ENCODE measurements around the gene IL1RAPL2. TPM values are rescaled to one million over a fixed set of nuclear protein-coding genes. Genes with fewer than 3 reads are reported as not detected.

IL1RAPL2 gene
- total and polyA plus RNA-seq, 2 of the 8 experiments (the other 6 are each of a cell fraction or from before 2014, with no cell fraction given) = 0.20 to 1.3 TPM

- no peak overlapping the region for H3K4me2 ChIP-seq (ENCODE audit: insufficient read depth in 1 of 2, low read depth in 2 of 2, low read length in 2 of 2)
- ChIA-PET POLR2A (ENCODE audit: partially characterized antibody) (no interaction called here), CTCF (ENCODE audit: partially characterized antibody) (no interaction called here)
- no peaks in the 10 kb centered on the region for H3K23me2 ChIP-seq (ENCODE audit: low read depth, low read length)
- no peak overlapping the region for H2BK15ac ChIP-seq (ENCODE audit: low read length)
- 71% methylated on average over 1 of the region's 2 CpGs; no CpG with 5 or more reads in 1 of the 2 experiments for WGBS, 2 experiments (ENCODE audit: extremely low coverage in 1 of 2, insufficient coverage in 1 of 2, insufficient read length in 1 of 2, insufficient replicate concordance in 2 of 2, low coverage in 1 of 2, low lambda C conversion rate in 2 of 2, missing lambda C conversion rate in 1 of 2)
- DNase-seq (ENCODE audit: low read depth in 1 of 2, low spot score in 2 of 2) = no peak
- H3K27me3 ChIP-seq (replicated peaks in 1 of 4; ENCODE audit: control insufficient read depth in 3 of 4, extremely low read depth in 1 of 4, insufficient read depth in 3 of 4, low read length in 3 of 4) = no peaks in the 10 kb centered on the region
- no peaks in the 10 kb centered on the region for H3K4me1 ChIP-seq (replicated peaks in 1 of 4; ENCODE audit: control insufficient read depth in 3 of 4, insufficient read depth in 4 of 4, low read length in 3 of 4)
- no peaks in the 10 kb centered on the region for H3K79me2 ChIP-seq (ENCODE audit: control insufficient read depth in 1 of 2, insufficient read depth in 2 of 2, low read length in 2 of 2)
- no peak overlapping the region for H3K18ac ChIP-seq (ENCODE audit: extremely low read depth, low read length)
- no peak overlapping the region for H4K91ac ChIP-seq (replicated peaks; ENCODE audit: insufficient read length, low read length)
- H2AK5ac ChIP-seq (ENCODE audit: low read depth, low read length) = no peak overlapping the region
- H2BK5ac ChIP-seq (ENCODE audit: low read depth, low read length) = no peak overlapping the region
- no peaks in the 10 kb centered on the region for H3K79me1 ChIP-seq (ENCODE audit: low read depth, low read length)
- H2BK20ac ChIP-seq (ENCODE audit: low read length) = no peak overlapping the region
- no peak overlapping the region for H3K56ac ChIP-seq (replicated peaks; ENCODE audit: insufficient read length, low read depth, low read length)
- no peak overlapping the region for H3K4ac ChIP-seq (replicated peaks; ENCODE audit: insufficient read length, low read depth, low read length)
- no peaks in the 10 kb centered on the region for H3K9me3 ChIP-seq (ENCODE audit: insufficient read depth in 2 of 2, low read depth in 1 of 2, low read length in 1 of 2)
- no peak for FAIRE-seq
- H4K5ac ChIP-seq (ENCODE audit: insufficient read length, low read depth, low read length) = no peak overlapping the region
- H3K27ac ChIP-seq (ENCODE audit: low read depth, low read length) = no peak overlapping the region
- no peak overlapping the region for H2BK120ac ChIP-seq (replicated peaks; ENCODE audit: low read depth, low read length)
- H3K36me3 ChIP-seq (ENCODE audit: control insufficient read depth in 2 of 4, insufficient read depth in 4 of 4, low read length in 3 of 4) = no peaks in the 10 kb centered on the region
- no peak overlapping the region for H3K23ac ChIP-seq (ENCODE audit: insufficient read length)
- H2BK12ac ChIP-seq (ENCODE audit: low read depth, low read length) = no peak overlapping the region
- H4K20me1 ChIP-seq (replicated peaks in 1 of 2; ENCODE audit: control insufficient read depth in 1 of 2, insufficient read depth in 2 of 2, low read length in 2 of 2) = no peaks in the 10 kb centered on the region
- H3K4me3 ChIP-seq (ENCODE audit: extremely low read depth in 1 of 4, insufficient read depth in 2 of 4, low read depth in 3 of 4, low read length in 4 of 4) = no peak overlapping the region
- no peak overlapping the region for H4K8ac ChIP-seq (ENCODE audit: extremely low read depth, insufficient read depth, low read length)
- H3K14ac ChIP-seq (ENCODE audit: insufficient read length) = no peak overlapping the region
- H3K9ac ChIP-seq (replicated peaks in 1 of 4; ENCODE audit: extremely low read depth in 1 of 4, low read depth in 3 of 4, low read length in 3 of 4) = no peak overlapping the region
- H2AFZ ChIP-seq (ENCODE audit: low read length) = no peak overlapping the region
- TF ChIP-seq NRF1 (IDR thresholded peaks at IDR 0.05; ENCODE audit: low read depth, low read length) (no peak), CHD2 (IDR thresholded peaks at IDR 0.05; ENCODE audit: low read length) (no peak), CEBPB (IDR thresholded peaks at IDR 0.05; ENCODE audit: low read depth, low read length) (no peak), RAD21 (IDR thresholded peaks at IDR 0.05 in 1 of 2, conservative IDR thresholded peaks at IDR 0.05 in 1 of 2; ENCODE audit: low read depth in 2 of 2, low read length in 2 of 2) (no peak), MAFK (IDR thresholded peaks at IDR 0.05; ENCODE audit: low read depth, low read length) (no peak), ATF2 (IDR thresholded peaks at IDR 0.05; ENCODE audit: low read length) (no peak), SP1 (IDR thresholded peaks at IDR 0.05; ENCODE audit: low read depth, low read length) (no peak), POLR2AphosphoS5 (IDR thresholded peaks at IDR 0.05; ENCODE audit: low read depth, low read length) (no peak), BRCA1 (IDR thresholded peaks at IDR 0.05; ENCODE audit: low read depth, low read length) (no peak), EZH2 (IDR thresholded peaks at IDR 0.05; ENCODE audit: low read depth, low read length, severe bottlenecking) (no peak), BACH1 (IDR thresholded peaks at IDR 0.05; ENCODE audit: low read length) (no peak), SIX5 (IDR thresholded peaks at IDR 0.05; ENCODE audit: low read depth, low read length) (no peak), YY1 (IDR thresholded peaks at IDR 0.05; ENCODE audit: low read depth, low read length) (no peak), TCF12 (IDR thresholded peaks at IDR 0.05; ENCODE audit: low read depth, low read length) (no peak), KDM4A (IDR thresholded peaks at IDR 0.05; ENCODE audit: low read depth, low read length, severe bottlenecking) (no peak)
Observed at GRCh38 chrX:105759598-105759997, 1193.6 kb downstream of the IL1RAPL2 start.

Data from H1 (cell line).